OCI-LY7 (cell line): Measurements from ENCODE around the gene RIC1.

ENCODE experiments used
- EZH2phosphoT487 ChIP-seq: fragments of 200-600 bp; sonication (generic); IDR thresholded peaks from 2 replicates; pipeline ENCODE4 v1.6.1; 2018; ENCODE audit warnings: low read depth, borderline replicate concordance, mild to moderate bottlenecking, mixed run types, antibody characterized with exemption, low read length, moderate library complexity, mixed read lengths
- TF ChIP-seq, protein P1 (sequence below): fragments of 200-600 bp; sonication (generic); conservative IDR thresholded peaks from 2 replicates; pipeline ENCODE4 v1.5.1; 2014; ENCODE audit warnings: mild to moderate bottlenecking, antibody characterized with exemption, low read length, moderate library complexity, mixed read lengths

GRCh38 chr9:5643005-5643624 is 14.2 kb downstream of the RIC1 start:
- TF ChIP-seq, protein P1, sequence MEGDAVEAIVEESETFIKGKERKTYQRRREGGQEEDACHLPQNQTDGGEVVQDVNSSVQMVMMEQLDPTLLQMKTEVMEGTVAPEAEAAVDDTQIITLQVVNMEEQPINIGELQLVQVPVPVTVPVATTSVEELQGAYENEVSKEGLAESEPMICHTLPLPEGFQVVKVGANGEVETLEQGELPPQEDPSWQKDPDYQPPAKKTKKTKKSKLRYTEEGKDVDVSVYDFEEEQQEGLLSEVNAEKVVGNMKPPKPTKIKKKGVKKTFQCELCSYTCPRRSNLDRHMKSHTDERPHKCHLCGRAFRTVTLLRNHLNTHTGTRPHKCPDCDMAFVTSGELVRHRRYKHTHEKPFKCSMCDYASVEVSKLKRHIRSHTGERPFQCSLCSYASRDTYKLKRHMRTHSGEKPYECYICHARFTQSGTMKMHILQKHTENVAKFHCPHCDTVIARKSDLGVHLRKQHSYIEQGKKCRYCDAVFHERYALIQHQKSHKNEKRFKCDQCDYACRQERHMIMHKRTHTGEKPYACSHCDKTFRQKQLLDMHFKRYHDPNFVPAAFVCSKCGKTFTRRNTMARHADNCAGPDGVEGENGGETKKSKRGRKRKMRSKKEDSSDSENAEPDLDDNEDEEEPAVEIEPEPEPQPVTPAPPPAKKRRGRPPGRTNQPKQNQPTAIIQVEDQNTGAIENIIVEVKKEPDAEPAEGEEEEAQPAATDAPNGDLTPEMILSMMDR = no peak
- TF ChIP-seq EZH2phosphoT487 = no peak
